Measurements from ENCODE around the gene LEKR1.

The LEKR1 gene

DNA sequence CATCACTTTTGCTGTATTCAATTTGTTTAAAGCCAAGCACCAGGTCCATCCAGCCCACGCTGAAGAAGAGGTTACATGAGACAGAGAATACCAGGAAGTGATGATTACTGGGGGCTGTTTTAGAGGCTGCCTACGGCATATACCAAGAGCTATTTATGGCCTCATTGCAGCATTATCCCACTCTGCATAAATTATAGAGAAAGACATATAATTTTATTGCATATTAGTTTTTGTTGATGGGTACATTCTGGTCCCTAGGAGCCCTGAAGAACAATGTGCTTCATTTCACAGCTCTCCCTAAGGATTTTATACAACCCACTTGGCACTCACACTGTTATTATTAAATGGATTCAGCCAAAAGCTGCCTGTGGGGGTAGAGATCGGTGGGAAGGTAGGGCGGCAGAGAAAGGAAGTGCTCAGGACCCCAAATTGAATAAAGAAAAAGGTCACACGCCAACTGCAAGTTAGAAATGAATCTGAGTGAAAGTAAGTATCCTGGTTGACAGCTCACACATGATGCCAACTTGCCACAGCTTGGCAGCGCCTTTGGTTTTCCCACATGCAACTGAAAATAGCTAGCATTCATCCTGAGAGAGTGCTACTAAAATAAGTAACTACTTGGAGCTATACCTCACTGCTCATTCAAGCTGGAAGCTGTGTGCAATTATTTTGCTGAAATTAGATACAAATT, 260.1 kb downstream of the LEKR1 start:
- TF ChIP-seq CTCF (IDR thresholded peaks at IDR 0.05; ENCODE audit: low read depth, low read length, missing control alignments) = no peak
- no peak overlapping the region for H3K4me3 ChIP-seq (replicated peaks; ENCODE audit: low read depth, low read length)

DNA sequence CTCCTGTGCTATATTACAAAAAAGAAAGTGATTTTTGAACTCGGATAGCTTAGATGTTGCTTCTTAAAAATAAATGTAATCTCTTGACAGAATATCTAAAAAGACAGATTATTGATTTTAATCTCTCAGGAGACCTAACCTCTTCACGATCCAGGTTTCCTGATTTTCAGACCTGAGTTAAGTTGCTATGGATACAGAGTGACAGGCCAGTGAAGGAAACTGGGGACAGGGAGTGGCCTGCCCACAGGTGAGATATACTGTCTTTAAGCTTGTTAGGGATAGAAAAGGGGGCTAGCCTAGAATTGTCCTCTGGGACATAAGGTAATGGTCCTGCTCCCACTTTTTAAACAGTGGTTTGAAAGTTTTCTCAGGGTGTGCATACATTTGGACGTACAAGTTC, 260.6 kb downstream of the LEKR1 start:
- no peak overlapping the region for H3K4me3 ChIP-seq (replicated peaks; ENCODE audit: low read depth, low read length)
- no peak for DNase-seq (ENCODE audit: extremely low read depth, low read depth)
- TF ChIP-seq CTCF (IDR thresholded peaks at IDR 0.05; ENCODE audit: low read depth, low read length, missing control alignments) = no peak

More for the DNA sequence above, 260.1 kb downstream of the LEKR1 start:
- DNase-seq (ENCODE audit: extremely low read depth, low read depth) = no peak

- no peak overlapping the region for H3K4me3 ChIP-seq (replicated peaks; ENCODE audit: low read depth, low read length)
- no peak for DNase-seq (ENCODE audit: extremely low read depth, low read depth)
- no peak for TF ChIP-seq CTCF (IDR thresholded peaks at IDR 0.05; ENCODE audit: low read depth, low read length, missing control alignments)
These were observed 261.2 kb downstream of the LEKR1 start for GRCh38 chr3:157087373-157087772.

DNA sequence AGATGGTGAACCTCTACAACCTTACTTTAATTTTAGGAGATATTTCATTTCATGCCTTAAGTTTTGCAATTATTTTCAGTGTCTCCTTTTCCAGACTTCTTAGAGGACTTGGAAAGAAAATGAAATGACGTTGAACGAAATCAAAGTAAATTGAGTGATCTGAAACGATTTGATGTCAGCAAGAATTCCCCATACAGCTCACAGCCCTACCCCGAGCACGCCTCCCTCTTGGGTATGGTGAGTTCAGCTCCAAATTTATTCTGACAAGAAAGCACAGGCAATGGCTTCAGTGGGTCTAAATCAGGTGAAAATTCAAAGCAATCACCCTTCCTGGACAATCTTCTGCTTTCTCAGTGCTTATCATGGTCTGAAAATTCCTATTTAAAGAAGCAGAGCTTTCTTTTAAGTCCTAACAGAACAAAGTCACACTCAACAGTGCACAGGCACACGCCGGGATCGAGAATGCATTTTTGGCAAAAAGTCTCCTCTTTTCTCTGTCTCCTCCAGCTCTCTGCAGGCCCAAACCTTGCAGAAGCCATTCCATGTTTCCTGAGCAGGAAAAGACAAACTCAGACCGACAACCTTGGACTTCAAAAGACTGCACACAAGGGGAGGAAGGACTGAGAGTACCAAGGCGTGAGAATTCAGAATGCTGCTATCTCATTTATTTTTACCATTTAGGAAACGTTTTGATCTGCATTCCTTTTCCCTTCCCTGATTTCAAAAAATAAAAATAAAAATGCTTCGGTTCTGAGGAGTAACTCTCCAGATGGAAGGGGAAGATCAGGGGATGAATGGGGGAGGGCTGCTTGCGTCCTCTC, 261.8 kb downstream of the LEKR1 start:
- no peak for TF ChIP-seq CTCF (IDR thresholded peaks at IDR 0.05; ENCODE audit: low read depth, low read length, missing control alignments)
- peak overlapping the region; percentile 53 for H3K4me3 ChIP-seq (replicated peaks; ENCODE audit: low read depth, low read length)
- no peak for DNase-seq (ENCODE audit: extremely low read depth, low read depth)

DNA sequence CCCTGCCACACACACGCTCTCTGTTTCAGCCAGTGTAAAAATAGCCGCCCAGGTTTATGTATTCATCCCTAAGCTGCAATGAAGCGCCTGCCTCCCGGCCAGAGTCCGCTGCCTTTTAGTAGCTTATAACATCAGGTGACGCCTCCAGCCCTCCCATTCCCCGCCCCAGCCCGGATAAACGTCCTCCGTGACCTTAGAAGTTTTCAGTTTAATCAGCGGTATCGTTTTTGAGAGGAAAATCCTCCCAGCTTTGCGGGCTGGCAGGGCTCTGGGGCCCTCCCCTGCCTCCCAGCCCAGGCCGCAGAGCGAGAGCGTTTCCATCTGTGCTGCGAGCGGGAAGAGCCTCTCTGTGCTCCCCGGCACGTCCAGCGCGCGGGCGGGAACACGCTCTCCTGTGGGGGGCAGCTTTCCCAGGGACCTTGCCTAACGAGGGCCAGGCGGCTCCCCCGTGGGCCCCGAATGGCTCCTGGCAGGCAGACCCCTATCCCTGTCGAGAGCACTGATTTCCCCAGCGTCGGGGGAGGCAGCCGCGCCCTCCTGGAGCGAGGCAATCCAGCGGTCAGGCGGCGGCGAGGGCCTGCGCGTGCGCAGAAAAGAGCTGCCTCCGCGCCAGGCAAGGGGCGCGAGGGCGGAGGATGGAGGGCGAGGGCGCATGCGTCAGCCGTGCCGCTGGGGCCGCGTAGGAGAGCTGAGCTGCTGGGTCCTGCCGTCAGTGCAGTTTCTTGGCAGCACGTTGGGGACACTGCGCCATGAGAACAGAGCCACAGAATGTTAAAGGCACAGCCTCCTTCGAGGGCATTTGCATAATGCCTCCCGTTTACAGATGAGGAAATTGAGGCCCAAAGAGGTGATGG, 262.7 kb downstream of the LEKR1 start:
- peak; percentile 83 for DNase-seq (ENCODE audit: extremely low read depth, low read depth)
- no peak for TF ChIP-seq CTCF (IDR thresholded peaks at IDR 0.05; ENCODE audit: low read depth, low read length, missing control alignments)
- H3K4me3 ChIP-seq (replicated peaks; ENCODE audit: low read depth, low read length) = peak overlapping the region; percentile 53

DNA sequence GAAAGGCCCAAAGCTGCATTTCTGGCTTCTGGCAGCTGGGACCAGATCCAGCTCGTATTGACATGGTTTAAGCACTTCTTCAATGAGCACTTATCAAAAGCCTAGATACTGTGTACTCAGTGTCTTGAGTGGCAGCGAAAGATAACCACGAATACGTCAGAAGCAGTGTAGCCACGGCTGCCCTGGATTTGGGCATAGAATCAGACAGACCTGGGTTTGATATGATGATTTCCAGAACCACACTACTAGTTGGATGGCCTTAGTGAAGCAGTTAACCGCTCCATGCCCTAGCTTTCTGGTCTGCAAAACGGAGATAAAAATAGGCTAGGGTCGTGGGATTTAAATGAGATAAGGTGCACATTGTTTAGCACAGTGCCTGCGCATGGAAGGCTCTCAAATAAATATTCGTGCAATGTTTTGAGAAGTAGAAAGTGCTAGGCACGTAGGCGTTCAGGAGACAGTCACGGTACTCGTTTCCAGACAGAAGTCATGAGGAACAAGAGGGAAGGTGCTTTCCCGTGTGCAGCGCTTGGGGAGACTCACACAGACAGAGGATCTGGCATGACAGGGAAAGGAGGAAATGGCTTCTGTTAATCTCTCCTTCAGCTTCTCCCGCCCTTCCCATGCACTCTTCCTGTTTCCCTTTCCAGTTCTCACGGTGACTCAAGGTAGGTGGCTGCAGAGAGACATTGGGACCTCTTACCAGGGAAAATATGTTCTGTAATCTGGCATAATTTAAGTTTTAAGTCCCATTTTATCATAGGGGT, 263.5 kb downstream of the LEKR1 start:
- peak overlapping the region; percentile 53; the same call in 1 of the 2 replicates for H3K4me3 ChIP-seq (replicated peaks; ENCODE audit: low read depth, low read length)
- DNase-seq (ENCODE audit: extremely low read depth, low read depth) = no peak
- no peak for TF ChIP-seq CTCF (IDR thresholded peaks at IDR 0.05; ENCODE audit: low read depth, low read length, missing control alignments)

Measured in HFF-Myc (cell line).